SK-N-SH treated with all-trans-retinoic acid at 6 μM for 48 hours (cell line): ENCODE data around the gene IGF2R.
A peak's percentile ranks its signal among the peaks of the same experiment; 100 is the strongest.

Experiments
- ATAC-seq: fragments of 200-7000 bp; cut with Tn5 transposase; 3 replicates; pipeline ENCODE4 v1.9.1; 2020; ENCODE audit warnings: mild to moderate bottlenecking, moderate library complexity
- BACH2 ChIP-seq: fragments of 250-450 bp; sonication (Bioruptor Pico); IDR thresholded peaks from 2 replicates; pipeline ENCODE4 v1.9.0; 2021; ENCODE audit warnings: mild to moderate bottlenecking, borderline replicate concordance
- CSDC2 ChIP-seq: fragments of 250-450 bp; sonication (Bioruptor Pico); IDR thresholded peaks from 2 replicates; pipeline ENCODE4 v1.5.0; 2020; ENCODE audit warnings: mild to moderate bottlenecking, moderate library complexity
- ESRRG ChIP-seq: fragments of 250-450 bp; sonication (Bioruptor Pico); IDR thresholded peaks from 2 replicates; pipeline ENCODE4 v1.6.1; 2021; ENCODE audit warnings: mild to moderate bottlenecking
- GLIS3 ChIP-seq: fragments of 250-450 bp; sonication (Bioruptor Pico); IDR thresholded peaks from 2 replicates; pipeline ENCODE4 v1.5.0; 2020; ENCODE audit warnings: mild to moderate bottlenecking, moderate library complexity
- ISL1 ChIP-seq: fragments of 250-450 bp; sonication (Bioruptor Pico); IDR thresholded peaks from 2 replicates; pipeline ENCODE4 v2.1.2; 2022; ENCODE audit warnings: mild to moderate bottlenecking, moderate library complexity
- OSR1 ChIP-seq: fragments of 250-450 bp; sonication (Bioruptor Pico); IDR thresholded peaks from 2 replicates; pipeline ENCODE4 v1.8.0; 2022; ENCODE audit warnings: moderate library complexity, mild to moderate bottlenecking, inconsistent platforms
- POU6F1 ChIP-seq: fragments of 250-450 bp; sonication (Bioruptor Pico); IDR thresholded peaks from 2 replicates; pipeline ENCODE4 v1.8.0; 2021; ENCODE audit warnings: low read depth, mild to moderate bottlenecking, moderate library complexity, borderline replicate concordance
- PPARA ChIP-seq: fragments of 250-450 bp; sonication (Bioruptor Pico); IDR thresholded peaks from 2 replicates; pipeline ENCODE4 v1.5.0; 2020; ENCODE audit warnings: mild to moderate bottlenecking, borderline replicate concordance
- RARB ChIP-seq: fragments of 250-450 bp; sonication (Bioruptor Pico); IDR thresholded peaks from 2 replicates; pipeline ENCODE4 v1.8.0; 2021; ENCODE audit warnings: mild to moderate bottlenecking, moderate library complexity
- SNAI2 ChIP-seq: fragments of 250-450 bp; sonication (Bioruptor Pico); IDR thresholded peaks from 2 replicates; pipeline ENCODE4 v1.5.0; 2020; ENCODE audit warnings: mild to moderate bottlenecking, moderate library complexity
- TOX ChIP-seq: fragments of 250-450 bp; sonication (Bioruptor Pico); IDR thresholded peaks from 2 replicates; pipeline ENCODE4 v1.8.0; 2021; ENCODE audit warnings: mild to moderate bottlenecking, moderate library complexity, borderline replicate concordance
- ZC3H10 ChIP-seq: fragments of 250-450 bp; sonication (Bioruptor Pico); IDR thresholded peaks from 2 replicates; pipeline ENCODE4 v1.5.1; 2021; ENCODE audit warnings: mild to moderate bottlenecking, moderate library complexity
- ZFP30 ChIP-seq: fragments of 450-650 bp; formaldehyde crosslinking; IDR thresholded peaks from 2 replicates; pipeline ENCODE4 v1.5.0; 2022; ENCODE audit warnings: mild to moderate bottlenecking, moderate library complexity
- ZNF565 ChIP-seq: fragments of 450-650 bp; formaldehyde crosslinking; conservative IDR thresholded peaks from 2 replicates; pipeline ENCODE4 v1.5.0; 2020; ENCODE audit warnings: low read depth, mild to moderate bottlenecking, moderate library complexity
- ZNF70 ChIP-seq: fragments of 450-650 bp; formaldehyde crosslinking; IDR thresholded peaks from 2 replicates; pipeline ENCODE4 v1.5.0; 2020; ENCODE audit warnings: mild to moderate bottlenecking, moderate library complexity
- ZNF8 ChIP-seq: fragments of 450-650 bp; formaldehyde crosslinking; IDR thresholded peaks from 2 replicates; pipeline ENCODE4 v1.5.0; 2020; ENCODE audit warnings: mild to moderate bottlenecking, moderate library complexity
- TF ChIP-seq, protein P1 (sequence below): fragments of 250-450 bp; sonication (Bioruptor Pico); IDR thresholded peaks from 2 replicates; pipeline ENCODE4 v1.5.0; 2020; ENCODE audit warnings: mild to moderate bottlenecking, moderate library complexity
- TF ChIP-seq, protein P2 (sequence below): fragments of 250-450 bp; sonication (Bioruptor Pico); IDR thresholded peaks from 2 replicates; pipeline ENCODE4 v1.5.1; 2020; ENCODE audit warnings: low read depth, mild to moderate bottlenecking, moderate library complexity
- TF ChIP-seq, protein P3 (sequence below): fragments of 250-450 bp; sonication (Bioruptor Pico); IDR thresholded peaks from 2 replicates; pipeline ENCODE4 v1.8.0; 2020; ENCODE audit warnings: mild to moderate bottlenecking, moderate library complexity, borderline replicate concordance

Gene IGF2R

GRCh38 chr6:159969921-159970320, 1.0 kb downstream of the IGF2R start:
- peak; percentile 73 for ATAC-seq
- TF ChIP-seq TOX (CRISPR knock-in tag): no peak
- TF ChIP-seq, protein P1, sequence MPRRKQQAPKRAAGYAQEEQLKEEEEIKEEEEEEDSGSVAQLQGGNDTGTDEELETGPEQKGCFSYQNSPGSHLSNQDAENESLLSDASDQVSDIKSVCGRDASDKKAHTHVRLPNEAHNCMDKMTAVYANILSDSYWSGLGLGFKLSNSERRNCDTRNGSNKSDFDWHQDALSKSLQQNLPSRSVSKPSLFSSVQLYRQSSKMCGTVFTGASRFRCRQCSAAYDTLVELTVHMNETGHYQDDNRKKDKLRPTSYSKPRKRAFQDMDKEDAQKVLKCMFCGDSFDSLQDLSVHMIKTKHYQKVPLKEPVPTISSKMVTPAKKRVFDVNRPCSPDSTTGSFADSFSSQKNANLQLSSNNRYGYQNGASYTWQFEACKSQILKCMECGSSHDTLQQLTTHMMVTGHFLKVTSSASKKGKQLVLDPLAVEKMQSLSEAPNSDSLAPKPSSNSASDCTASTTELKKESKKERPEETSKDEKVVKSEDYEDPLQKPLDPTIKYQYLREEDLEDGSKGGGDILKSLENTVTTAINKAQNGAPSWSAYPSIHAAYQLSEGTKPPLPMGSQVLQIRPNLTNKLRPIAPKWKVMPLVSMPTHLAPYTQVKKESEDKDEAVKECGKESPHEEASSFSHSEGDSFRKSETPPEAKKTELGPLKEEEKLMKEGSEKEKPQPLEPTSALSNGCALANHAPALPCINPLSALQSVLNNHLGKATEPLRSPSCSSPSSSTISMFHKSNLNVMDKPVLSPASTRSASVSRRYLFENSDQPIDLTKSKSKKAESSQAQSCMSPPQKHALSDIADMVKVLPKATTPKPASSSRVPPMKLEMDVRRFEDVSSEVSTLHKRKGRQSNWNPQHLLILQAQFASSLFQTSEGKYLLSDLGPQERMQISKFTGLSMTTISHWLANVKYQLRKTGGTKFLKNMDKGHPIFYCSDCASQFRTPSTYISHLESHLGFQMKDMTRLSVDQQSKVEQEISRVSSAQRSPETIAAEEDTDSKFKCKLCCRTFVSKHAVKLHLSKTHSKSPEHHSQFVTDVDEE: no peak
- no peak for TF ChIP-seq ZC3H10 (CRISPR knock-in tag)
- TF ChIP-seq RARB (CRISPR knock-in tag): no peak
- no peak for TF ChIP-seq PPARA (CRISPR knock-in tag)
- no peak for TF ChIP-seq SNAI2 (CRISPR knock-in tag)
- TF ChIP-seq ESRRG (CRISPR knock-in tag): no peak
- TF ChIP-seq BACH2 (CRISPR knock-in tag): no peak
- TF ChIP-seq, protein P2, sequence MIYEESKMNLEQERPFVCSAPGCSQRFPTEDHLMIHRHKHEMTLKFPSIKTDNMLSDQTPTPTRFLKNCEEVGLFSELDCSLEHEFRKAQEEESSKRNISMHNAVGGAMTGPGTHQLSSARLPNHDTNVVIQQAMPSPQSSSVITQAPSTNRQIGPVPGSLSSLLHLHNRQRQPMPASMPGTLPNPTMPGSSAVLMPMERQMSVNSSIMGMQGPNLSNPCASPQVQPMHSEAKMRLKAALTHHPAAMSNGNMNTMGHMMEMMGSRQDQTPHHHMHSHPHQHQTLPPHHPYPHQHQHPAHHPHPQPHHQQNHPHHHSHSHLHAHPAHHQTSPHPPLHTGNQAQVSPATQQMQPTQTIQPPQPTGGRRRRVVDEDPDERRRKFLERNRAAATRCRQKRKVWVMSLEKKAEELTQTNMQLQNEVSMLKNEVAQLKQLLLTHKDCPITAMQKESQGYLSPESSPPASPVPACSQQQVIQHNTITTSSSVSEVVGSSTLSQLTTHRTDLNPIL: no peak
- no peak for TF ChIP-seq OSR1 (CRISPR knock-in tag)
- TF ChIP-seq, protein P3, sequence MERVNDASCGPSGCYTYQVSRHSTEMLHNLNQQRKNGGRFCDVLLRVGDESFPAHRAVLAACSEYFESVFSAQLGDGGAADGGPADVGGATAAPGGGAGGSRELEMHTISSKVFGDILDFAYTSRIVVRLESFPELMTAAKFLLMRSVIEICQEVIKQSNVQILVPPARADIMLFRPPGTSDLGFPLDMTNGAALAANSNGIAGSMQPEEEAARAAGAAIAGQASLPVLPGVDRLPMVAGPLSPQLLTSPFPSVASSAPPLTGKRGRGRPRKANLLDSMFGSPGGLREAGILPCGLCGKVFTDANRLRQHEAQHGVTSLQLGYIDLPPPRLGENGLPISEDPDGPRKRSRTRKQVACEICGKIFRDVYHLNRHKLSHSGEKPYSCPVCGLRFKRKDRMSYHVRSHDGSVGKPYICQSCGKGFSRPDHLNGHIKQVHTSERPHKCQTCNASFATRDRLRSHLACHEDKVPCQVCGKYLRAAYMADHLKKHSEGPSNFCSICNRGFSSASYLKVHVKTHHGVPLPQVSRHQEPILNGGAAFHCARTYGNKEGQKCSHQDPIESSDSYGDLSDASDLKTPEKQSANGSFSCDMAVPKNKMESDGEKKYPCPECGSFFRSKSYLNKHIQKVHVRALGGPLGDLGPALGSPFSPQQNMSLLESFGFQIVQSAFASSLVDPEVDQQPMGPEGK (CRISPR knock-in tag): no peak
- no peak for TF ChIP-seq ZNF565 (CRISPR knock-in tag)
- TF ChIP-seq, all 23 proteins: peak for 0

- no peak for ATAC-seq
- TF ChIP-seq ZNF70 (CRISPR knock-in tag) (no peak), POU6F1 (CRISPR knock-in tag) (no peak), ZNF565 (CRISPR knock-in tag) (no peak), GLIS3 (CRISPR knock-in tag) (no peak), CSDC2 (CRISPR knock-in tag) (no peak), ZC3H10 (CRISPR knock-in tag) (no peak), ZNF8 (CRISPR knock-in tag) (no peak), PPARA (CRISPR knock-in tag) (no peak), BACH2 (CRISPR knock-in tag) (no peak), ISL1 (CRISPR knock-in tag) (no peak), RARB (CRISPR knock-in tag) (no peak), ESRRG (CRISPR knock-in tag) (no peak), TOX (CRISPR knock-in tag) (no peak), ZFP30 (CRISPR knock-in tag) (no peak)
- TF ChIP-seq, protein P1: no peak
Observed at GRCh38 chr6:159970659-159971063, 1.8 kb downstream of the IGF2R start.
